Fibroblast of skin of left quadriceps (primary cell): ENCODE results near the gene CLBA1.
"Not testable (repeated sequence)": the region's sequence is repeated elsewhere in the genome, so short reads cannot be mapped to it uniquely, and the experiment has no call there.

Experiments
- DNase-seq, 2 experiments: peaks; one replicate each; pipeline ENCODE4 v3.0.0-alpha.2; 2013; ENCODE audit warnings: low read depth in 2 of 2

CLBA1 gene

DNA sequence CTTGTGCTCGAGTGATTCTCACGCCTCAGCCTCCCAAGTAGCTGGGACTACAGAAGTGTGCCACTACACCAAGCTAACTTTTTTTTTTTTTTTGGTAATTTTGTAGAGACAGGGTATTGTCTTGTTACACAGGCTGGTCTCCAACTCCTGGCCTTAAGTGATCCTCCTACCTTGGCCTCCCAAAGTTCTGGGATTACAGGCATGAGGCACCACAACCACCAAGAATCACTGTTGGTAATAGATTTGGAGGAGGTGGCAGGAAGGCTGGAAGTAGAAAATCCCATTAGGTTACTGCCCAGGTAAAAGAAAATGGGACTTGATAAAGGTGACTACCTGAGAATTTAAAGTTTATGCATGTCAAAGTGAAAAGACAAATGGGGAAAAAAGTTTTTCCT, 36.7 kb downstream of the CLBA1 start:
- no peak for DNase-seq

GRCh38 chr14:105023144-105023543, 37.6 kb downstream of the CLBA1 start:
- no peak for DNase-seq

GRCh38 chr14:105023791-105024480, 38.3 kb downstream of the CLBA1 start:
- peak in 1 of 2 experiments; percentile 44 for DNase-seq

DNA sequence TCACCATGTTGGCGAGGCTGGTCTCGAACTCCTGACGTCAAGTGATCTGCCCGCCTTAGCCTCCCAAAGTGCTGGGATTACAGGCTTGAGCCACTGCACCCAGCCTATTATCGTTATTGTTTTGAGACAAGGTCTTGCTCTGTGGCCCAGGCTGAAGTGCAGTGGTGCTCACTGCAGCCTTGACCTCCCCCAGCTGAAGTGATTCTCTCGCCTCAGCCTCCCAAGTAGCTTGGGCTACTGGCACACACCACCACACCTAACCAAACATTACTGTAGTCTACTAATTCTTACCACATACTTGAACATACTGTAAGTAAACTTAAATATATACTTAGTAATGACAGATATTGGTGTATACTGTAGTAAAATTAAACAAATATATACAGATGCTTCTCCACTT, 39.8 kb downstream of the CLBA1 start:
- no peak for DNase-seq

GRCh38 chr14:105026033-105026785, 40.6 kb downstream of the CLBA1 start:
- no peak for DNase-seq

DNA sequence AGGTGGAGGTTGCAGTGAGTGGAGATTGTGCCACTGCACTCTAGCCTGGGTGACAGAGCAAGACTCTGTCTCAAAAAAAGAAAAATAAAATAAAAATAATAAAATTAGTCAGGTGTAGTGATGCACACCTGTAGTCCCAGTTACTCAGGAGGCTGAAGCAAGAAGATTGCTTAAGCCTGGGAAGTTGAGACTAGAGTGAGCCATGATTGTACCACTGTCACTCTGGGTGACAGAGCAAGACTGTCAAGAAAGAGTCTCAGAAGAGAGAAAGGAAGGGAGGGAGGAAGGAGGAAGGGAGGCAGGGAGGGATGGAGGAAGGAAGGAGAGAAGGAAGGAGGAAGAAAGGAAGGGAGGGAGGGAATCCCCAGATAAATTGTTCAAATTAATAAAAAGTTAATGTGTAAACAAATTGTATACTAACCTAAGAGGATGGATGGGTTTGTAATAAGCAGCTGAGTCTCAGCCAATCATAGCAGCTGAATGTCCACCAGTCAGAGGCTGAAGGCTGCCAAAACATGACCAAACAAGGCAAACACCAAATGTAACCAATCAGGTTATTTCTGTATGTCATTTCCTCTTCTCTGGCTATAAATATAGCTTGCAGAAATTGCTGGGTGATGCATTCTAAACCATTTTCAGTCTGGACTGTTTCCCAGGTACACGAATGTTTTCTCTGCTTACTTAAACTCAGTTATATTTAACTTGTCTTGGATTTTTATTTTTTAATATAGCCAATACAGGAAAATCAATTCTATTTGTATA, 41.4 kb downstream of the CLBA1 start:
- no peak for DNase-seq

DNA sequence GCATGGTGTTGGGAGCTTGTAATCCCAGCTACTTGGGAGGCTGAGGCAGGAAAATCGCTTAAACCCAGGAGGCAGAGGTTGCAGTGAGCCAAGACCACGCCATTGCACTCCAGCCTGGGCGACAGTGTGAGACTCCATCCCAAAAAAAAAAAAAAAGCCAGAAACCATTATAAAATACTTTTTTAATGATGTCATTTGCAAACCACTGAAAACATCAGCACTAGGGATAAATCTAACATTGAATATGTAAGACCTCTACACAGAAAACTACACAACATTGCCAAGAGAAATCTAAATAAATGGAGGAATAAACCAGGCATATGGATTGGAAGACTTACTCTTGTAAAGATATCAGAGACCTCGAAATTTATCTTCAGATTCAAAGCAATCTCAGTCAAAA, 42.1 kb downstream of the CLBA1 start:
- DNase-seq: not testable (repeated sequence)

DNA sequence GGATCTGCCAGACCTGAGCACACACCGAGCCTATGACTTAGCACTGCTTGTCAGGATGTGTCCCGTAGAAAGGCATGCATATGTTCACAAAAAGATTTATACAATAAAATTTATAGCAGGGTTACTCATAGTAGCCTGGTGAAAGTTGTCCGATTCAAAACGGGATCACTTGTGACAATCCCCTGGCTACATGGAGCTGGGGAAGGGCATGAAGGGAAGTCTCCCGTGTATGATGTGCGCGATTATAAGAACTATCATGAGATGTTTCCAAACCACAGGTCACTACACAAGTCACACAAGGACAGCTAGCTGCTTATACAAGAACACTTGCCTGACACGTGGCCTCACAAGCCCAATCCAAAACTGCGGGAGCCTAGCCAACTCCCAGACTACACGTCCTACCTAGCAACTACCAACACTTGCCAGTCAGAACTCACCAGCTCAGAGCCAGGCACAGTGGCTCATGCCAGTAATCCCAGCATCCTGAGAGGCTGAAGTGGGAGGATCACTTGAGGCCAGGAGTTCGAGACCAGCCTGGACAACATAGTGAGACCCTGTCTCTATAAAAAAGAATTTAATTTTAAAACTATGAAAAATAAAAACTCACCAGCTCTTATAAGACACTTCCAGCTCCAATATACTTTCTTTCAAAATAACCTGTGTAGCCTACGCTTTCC, 42.8 kb downstream of the CLBA1 start:
- DNase-seq: no peak

DNA sequence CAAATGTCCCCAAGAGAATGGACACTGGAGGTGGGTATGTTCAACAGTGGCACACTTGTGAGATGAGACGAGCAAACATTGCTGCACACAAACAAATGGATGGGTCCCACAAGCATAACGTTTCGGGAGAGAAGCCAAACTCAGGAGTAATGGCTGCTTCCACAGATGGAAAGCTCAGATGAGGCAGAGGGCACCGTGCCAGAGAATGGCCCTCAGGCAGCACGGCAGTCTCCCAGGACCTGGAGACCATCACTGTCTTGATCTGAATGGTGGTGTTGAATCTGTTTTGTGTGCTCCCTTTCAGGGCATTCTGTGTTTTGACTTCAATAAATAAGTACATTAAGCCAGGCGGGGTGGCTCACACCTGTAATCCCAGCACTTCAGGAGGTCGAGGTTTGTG, 43.8 kb downstream of the CLBA1 start:
- DNase-seq: no peak

- no peak for DNase-seq
Measured at GRCh38 chr14:105030194-105030593, 44.6 kb downstream of the CLBA1 start.

DNA sequence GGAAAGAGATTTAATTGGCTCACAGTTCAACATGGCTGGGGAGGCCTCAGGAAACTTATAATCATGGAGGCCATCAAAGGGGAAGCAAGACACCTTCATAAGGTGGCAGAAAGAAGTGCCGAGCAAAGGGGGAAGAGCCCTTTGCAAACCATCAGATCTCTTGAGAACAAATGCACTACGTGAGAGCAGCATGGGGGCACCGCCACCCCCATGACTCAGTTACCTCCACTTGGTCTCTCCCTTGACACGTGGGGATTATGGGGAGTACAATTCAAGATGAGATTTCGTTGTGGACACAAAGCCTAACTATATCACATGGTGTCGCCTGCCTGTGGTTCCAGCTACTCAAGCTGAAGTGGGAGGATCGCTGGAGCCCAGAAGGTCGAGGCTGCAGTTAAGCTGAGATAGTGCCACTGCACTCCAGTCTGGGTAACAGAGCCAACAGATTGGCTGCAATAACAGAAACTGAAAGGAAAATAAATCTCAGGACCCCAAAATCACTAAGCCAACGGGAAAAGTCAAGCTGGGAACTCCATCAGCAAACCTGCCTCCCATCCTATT, 45.3 kb downstream of the CLBA1 start:
- DNase-seq: no peak

GRCh38 chr14:105032451-105032901, 46.9 kb downstream of the CLBA1 start:
- not testable (repeated sequence) for DNase-seq

GRCh38 chr14:105033412-105033900, 47.9 kb downstream of the CLBA1 start:
- not testable (repeated sequence) for DNase-seq

GRCh38 chr14:105034315-105035039, 48.9 kb downstream of the CLBA1 start:
- DNase-seq: no peak

DNA sequence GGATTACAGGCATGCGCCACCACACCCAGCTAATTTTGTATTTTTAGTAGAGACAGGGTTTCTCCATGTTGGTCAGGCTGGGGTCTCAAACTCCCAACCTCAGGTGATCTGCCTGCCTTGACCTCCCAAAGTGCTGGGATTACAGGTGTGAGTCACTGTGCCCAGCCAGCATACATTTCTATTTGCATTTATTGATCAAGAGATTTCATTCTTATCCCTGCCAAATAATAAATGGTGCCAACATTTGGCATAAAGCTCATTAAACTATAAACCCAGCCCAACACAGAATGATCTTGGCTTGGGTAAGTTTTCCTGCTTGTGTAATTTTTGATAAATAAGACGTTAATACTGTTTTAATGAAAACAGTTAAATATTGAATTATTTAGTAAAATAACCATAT, 50.0 kb downstream of the CLBA1 start:
- DNase-seq: not testable (repeated sequence)

DNA sequence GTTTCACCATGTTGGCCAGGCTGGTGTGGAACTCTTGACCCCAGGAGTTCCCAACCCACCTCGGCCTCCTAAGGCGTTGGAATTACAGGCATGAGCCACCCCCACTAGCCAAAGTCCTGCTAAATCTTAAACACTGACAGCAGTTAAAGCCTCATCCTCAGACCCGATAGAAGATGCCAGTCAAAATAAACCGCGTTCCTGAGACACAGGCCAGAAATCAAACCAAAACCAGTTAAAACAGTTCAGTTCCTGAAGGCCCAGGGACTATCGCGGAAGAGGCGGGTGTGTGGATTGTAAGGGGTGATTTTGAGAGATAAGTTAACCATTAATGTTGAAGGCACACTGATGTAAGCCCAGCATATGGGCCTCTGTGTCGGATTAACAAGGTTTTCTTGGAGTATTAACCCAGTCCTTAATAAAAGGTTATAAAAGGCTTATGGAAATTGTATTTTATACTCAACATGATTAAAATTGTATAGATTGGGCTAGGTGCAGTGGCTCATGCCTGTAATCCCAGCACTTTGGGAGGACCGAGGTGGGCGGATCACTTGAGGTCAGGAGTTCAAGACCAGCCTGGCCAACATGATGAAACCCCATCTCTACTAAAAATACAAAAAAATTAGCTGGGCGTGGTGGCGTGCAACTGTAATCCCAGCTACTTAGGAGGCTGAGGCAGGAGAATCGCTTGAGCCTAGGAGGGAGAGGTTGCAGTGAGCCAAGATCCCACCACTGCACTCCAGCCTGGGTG, 54.0 kb downstream of the CLBA1 start:
- DNase-seq: no peak

DNA sequence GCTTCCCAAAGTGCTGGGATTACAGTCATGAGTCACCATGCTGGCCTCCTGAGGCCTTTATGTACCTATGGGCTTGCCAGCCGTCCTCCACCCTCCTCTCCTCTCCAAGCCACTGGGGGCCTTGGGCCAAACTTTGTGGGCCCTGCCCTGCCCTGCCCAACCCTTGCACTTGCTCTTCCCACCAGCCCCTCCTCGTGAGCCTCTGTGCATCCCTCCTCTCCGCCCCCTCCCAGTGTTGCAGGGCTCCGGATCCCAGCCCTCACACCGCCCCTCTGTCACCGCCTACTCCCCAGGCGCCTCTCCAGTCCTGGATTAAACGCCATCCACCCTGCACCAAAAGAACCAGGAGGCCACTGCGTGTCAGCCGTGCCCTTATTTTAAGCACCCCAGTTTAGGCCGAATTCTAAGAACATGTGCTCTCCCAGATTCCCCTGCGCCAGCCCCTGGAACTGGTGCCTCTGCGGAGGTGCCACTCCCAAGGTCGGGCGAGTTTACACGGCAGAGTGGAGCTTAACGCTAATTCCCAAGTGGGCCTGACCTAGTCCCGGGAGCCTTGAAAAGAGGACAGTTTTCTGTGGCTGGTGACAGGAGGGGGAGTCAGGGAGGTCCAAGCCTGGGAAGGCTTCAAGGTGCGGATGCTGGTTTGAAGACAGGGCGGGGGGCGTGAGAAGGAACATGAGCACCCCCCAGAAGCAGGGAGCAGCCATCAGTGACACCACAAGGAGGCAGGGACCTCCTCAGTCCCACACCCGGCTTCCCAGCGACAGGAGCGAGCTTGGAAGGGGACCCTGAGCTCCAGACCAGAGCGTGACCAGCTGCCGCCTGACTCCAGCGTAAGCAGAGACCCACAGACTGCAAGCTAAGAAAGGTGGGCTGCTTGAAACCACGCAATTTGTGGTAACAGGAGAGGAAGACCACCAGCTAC, 56.5 kb downstream of the CLBA1 start:
- DNase-seq: no peak

DNA sequence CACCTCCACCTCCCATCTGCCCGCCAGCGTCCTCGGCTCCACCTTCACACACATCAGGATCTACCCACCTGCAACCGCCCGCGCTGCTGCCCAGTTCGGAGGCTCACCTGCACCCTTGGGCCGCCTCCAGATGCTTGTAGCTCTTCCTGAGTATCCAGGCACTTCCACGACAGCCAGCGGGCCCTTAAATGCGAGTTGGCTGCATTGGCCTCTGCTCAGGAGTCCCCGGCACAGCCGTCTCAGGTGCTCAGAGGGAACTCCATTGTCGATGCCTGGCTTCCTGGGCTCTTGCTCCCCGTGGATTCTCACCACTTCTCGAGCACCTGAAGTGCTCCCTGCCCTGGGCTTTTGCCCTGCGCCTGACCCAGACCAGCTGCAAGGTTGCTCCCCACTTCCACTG, 57.2 kb downstream of the CLBA1 start:
- no peak for DNase-seq

- no peak for DNase-seq
Measured at GRCh38 chr14:105043641-105044040, 58.1 kb downstream of the CLBA1 start.
